Measurements from ENCODE around the gene TEX11.
"Not testable (repeated sequence)": the region's sequence is repeated elsewhere in the genome, so short reads cannot be mapped to it uniquely, and the experiment has no call there.

TEX11 gene

DNA sequence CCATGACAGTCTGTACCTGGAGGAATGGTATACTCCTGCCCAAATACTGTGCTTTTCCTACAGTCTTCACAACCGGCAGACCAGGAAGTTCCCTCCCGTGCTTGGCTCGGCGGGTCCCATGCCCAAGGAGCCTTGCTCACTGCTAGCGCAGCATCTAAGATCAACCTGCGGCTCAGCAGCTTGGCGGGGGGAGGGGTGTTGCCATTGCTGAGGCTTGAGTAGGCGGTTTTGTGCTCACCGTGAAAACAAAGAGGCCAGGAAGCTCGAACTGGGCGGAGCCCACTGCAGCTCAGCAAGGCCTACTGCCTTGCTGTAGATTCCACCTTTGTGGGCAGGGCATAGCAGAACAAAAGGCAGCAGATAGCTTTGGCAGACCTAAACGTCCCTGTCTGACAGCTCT, 152.7 kb downstream of the TEX11 start:
- DNase-seq, result peak; percentile 47 to 54

DNA sequence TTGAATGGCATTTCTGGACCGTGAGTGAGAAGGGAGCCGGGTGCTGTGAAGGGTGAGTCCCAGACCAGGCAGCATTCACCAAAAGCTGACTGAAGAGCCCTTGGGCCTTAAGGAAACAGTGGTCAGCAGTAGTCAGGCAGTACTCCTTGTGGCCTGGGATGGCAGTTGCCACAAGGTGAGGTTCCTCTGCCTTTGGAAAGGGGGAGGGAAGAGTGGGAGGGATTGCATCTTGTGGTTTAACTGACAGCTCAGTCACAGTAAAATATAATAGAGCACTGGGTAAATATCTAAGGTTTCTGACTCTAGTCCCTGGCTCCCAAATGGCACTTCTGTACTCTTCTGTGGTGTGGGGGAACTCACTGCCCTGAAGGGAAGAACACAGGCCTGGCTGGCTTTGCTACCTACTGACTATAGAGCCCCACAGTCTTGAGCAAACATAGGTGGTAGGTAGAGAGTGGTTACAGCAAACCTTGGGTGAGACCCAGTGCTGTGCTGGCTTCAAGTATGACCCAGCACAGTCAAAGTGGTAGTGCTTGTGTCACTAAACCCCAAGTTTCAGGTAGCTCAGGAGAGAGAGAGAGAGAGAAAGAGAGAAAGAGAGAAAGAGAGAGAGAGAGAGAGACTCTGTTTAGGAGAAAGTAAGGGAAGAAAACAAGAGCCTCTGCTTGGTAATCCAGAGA, 154.2 kb downstream of the TEX11 start:
- DNase-seq, result no peak

DNA sequence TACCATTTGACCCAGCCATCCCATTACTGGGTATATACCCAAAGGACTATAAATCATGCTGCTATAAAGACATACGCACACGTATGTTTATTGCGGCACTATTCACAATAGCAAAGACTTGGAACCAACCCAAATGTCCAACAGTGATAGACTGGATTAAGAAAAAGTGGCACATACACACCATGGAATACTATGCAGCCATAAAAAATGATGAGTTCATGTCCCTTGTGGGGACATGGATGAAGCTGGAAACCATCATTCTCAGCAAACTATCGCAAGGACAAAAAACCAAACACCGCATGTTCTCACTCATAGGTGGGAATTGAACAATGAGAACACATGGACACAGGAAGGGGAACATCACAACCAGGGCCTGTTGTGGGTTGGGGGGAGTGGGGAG, 174.7 kb downstream of the TEX11 start:
- DNase-seq, result not testable (repeated sequence)

DNA sequence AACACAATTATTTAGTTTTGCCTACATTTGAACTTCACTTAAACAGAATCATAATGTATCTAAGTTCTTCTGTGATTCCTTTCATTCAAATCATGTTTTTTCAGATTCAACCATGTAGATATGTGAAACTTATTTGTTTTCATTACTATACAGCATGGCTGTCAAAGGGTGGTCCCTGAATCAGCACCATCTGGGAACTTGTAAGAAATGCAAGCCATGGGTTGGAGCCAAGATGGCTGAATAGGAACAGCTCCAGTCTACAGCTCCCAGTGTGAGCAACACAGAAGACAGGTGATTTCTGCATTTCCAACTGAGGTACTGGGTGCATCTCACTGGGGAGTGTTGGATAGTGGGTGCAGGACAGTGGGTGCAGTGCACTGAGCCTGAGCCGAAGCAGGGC, 180.6 kb downstream of the TEX11 start:
- DNase-seq, result not testable (repeated sequence)

DNA sequence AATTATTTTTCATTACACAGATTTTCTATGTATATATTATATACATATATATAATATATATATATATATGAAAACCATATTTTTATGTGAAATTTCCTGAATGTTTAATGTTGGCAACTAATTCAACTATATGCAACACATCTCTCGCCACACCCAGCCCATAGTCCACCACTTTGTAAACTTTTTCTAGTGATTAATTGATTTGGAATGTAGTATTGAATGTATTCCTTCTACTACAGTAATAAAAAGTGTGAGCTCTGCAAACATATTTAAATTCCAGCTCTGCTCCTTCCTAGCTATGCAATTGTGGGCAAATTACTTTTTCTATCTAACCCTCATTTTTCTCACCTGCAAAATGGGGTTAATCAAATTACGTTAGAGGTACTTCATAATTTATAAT, 187.8 kb downstream of the TEX11 start:
- DNase-seq, result no peak

DNA sequence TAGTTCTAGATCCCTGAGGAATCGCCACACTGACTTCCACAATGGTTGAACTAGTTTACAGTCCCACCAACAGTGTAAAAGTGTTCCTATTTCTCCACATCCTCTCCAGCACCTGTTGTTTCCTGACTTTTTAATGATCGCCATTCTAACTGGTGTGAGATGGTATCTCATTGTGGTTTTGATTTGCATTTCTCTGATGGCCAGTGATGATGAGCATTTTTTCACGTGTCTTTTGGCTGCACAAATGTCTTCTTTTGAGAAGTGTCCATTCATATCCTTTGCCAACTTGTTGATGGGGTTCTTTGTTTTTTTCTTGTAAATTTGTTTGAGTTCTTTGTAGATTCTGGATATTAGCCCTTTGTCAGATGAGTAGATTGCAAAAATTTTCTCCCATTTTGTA, 197.2 kb downstream of the TEX11 start:
- DNase-seq, result not testable (repeated sequence)

DNA sequence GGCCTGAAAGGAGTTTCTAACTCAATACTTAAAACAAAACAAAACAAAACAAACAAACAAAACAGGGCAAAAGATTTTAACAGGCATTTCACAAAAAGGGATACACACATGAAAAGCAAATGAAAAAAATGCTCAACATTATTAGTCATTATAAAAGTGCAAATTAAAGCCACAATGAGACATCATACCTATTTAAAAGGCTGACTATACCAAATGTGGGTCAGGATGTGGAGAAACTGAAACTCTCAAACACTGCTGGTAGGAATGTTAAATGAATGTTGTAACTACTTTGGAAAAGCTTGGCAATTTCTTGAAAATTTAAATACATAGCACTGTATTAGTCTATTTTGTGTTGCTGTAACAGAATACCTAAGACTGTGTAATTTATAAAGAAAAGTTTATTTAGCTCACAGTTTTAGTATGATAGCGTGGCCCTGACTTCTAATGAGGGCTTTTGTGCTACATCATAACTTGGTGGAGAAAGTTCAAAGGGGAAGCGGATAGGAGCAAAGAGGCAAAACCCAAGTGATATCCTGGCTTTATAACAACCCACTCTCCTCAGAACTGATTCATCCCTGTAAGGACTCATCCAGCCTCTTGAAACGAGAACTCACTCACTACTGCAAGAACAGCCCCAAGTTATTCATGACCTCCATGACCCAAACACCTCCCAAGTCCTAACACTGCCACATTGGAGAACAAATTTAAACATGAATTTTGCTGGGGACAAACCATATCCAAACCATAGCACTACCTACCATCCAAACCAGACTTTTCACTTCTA, 214.0 kb downstream of the TEX11 start:
- no peak for DNase-seq

DNA sequence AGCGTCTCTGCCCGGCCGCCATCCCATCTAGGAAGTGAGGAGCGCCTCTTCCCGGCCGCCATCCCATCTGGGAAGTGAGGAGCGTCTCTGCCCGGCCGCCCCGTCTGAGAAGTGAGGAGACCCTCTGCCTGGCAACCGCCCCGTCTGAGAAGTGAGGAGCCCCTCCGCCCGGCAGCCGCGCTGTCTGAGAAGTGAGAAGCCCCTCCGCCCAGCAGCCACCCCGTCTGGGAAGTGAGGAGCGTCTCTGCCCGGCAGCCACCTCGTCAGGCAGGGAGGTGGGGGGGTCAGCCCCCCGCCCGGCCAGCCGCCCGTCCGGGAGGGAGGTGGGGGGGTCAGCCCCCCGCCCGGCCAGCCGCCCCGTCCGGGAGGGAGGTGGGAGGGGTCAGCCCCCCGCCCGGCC, 229.1 kb downstream of the TEX11 start:
- DNase-seq, result not testable (repeated sequence)

DNA sequence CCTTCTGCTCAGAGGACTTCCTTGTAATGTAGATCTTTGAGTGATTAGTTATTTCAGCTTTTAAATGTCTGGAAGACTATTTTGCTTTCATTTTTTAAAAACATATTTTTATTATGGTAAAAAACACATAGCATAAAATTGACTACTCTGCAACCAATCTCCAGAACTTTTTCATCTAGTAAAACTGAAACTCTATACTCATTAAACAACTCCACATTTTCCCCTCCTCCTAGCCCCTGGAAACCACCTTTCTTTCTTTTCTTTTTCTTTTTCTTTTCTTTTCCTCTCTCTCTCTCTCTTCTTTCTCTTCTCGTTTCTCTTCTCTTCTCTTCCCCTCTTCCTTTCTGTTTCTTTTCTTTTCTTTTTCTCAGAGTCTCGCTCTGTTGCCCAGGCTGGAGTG, 233.2 kb downstream of the TEX11 start:
- no peak for DNase-seq

DNA sequence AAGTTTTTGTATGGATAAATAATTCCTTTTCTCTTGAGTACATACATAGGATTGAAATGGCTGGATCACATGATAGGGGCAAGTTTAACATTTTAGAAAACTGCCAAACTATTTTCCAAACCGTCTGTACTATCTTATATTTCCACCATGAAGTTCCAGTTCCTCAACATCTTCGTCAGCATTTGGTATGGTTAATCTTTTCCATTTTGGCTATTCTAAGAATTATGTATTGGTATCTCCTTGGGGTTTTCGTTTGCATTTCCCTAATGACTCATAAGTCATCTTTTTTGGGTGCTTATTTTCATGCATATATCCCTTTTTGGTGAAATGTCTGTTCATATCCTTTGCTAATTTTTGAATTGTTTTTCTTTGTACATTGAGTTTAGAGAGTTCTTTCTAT, 236.2 kb downstream of the TEX11 start:
- DNase-seq, result no peak

DNA sequence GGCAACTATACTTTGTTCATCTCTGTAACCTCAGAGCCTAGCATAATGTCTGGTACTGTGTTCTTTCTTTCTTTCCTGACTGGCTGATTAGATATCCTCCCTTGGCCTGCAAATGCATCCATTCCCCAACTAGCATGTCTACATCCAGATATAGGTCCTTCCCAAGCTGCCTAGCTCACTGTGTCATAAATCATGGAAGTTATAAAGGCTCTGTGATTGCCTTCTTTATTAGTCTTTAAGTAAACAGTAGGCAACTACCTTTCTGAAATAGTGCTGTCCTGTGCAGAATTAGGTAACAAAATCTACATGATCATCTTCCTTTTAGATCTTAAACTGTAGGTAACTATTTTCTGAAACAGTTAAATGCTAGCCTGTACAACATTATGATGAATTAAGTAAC, 239.4 kb downstream of the TEX11 start:
- no peak for DNase-seq

DNA sequence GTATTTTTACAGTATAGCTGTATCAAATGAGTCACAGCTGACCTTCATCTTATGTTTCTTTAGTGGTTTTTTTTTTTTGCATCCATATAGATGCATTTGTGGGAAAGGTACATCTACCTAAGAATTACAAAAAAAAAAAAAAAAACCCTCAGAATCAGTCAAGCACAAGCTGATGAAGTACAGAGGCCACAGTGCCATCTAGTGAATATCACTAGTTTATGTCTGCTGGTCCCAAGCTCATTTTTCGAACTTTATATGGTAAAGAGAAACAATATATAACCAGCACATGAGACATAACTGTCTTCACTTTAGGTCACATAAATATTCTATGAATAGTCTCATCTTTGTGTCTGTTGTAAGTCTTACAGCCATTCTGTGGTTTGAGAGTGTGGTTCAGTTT, 243.8 kb downstream of the TEX11 start:
- DNase-seq, result peak in 1 of 2 donors; percentile 17

DNA sequence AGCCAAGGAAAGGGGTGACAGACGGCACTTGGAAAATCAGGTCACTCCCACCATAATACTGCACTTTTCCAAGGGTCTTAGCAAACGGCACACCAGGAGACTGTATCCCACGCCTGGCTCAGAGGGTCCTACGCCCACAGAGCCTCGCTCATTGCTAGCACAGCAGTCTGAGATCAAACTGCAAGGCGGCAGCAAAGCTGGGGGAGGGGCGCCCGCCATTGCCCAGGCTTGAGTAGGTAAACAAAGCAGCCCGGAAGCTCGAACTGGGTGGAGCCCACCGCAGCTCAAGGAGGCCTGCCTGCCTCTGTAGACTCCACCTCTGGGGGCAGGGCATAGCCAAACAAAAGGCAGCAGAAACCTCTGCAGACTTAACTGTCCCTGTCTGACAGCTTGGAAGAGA, 247.4 kb downstream of the TEX11 start:
- DNase-seq, result not testable (repeated sequence)

DNA sequence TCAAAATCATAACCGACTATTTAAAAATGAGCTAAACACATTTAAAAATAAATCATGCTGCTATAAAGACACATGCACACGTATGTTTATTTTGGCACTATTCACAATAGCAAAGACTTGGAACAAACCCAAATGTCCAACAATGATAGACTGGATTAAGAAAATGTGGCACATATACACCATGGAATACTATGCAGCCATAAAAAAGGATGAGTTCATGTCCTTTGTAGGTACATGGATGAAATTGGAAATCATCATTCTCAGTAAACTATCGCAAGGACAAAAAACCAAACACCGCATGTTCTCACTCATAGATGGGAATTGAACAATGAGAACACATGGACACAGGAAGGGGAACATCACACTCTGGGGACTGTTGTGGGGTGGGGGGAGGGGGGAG, 251.0 kb downstream of the TEX11 start:
- not testable (repeated sequence) for DNase-seq

DNA sequence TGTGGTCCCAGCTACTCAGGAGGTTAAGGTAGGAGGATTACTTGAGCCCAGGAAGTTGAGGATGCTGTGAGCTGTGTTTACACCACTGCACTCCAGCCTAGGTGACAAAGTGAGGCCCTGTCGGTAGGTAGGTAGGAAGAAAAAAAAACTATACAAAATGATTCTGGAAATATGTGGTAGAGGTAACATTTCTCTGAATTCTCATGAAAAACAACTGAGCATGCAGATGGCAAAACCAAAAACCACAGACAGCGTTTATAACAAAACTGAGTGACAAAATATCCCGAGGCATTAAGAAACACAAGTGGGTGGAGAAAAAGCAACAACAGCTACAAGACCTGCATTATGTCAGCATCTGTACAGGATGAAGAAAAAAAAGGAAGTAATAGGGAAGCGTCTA, 252.2 kb downstream of the TEX11 start:
- DNase-seq, result no peak

DNA sequence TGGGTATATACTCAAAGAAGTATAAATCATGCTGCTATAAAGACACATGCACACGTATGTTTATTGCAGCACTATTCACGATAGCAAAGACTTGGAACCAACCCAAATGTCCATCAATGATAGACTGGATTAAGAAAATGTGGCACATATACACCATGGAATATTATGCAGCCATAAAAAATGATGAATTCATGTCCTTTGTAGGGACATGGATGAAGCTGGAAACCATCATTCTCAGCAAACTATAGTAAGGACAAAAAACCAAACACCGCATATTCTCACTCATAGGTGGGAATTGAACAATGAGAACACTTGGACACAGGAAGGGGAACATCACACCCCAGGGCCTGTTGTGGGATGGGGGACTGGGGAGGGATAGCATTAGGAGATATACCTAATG, 260.6 kb downstream of the TEX11 start:
- not testable (repeated sequence) for DNase-seq

DNA sequence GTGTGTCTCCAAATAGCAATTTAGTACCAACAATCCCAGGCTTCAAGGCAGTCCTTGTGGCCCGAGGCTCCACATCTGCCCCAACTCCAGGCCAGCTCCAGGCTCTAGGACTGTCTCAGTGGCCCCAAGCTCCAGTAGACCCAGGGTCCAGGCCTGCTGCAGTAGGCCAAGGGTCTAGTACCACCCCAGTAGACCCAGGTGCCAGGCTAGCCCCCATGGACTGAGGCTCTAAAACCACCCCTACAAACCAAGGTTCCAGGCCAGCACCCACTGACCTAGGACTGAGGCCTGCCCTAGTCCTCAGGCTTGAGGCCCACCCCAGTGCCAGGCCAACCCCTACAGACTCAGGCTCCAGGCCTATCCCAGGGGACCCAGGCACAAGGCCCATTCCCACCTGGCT, 272.3 kb downstream of the TEX11 start:
- no peak for DNase-seq

DNA sequence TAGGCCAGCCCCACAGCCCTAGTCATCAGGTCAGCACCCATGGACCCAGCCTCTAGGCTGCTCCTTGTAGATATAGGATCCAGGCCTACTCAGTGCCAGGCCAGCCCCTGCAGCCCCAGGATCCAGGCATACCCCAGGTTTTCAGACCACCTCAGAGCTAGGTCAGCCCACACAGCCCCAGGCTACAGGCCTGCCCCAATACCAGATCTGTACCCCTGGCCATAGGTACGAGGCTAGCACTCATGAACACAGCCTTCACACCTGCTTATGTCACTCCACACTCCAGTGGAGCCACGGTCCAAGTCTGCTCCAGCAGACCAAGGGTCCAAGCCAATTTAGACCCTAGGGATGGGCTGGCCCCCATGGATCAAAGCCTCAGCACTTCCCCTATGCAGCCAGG, 272.8 kb downstream of the TEX11 start:
- DNase-seq, result no peak

DNA sequence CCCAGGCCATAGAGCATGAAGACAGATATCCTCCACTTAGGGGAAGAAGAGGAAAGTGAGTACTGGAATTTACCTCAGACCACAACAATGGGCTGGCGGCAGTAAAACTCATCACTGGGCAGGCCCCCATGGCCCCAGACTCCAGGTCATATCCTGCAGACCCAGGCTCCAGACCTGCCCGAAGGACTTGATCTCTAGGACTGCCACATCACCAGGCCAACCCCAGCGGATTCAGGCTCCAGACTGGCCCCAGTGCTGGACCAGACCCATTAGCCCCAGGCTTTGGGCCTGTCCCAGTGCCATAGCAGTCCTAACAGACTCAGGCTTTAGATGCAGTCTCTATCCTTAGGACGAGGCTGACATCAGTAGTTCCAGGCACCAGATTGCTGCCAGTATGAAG, 273.3 kb downstream of the TEX11 start:
- no peak for DNase-seq

DNA sequence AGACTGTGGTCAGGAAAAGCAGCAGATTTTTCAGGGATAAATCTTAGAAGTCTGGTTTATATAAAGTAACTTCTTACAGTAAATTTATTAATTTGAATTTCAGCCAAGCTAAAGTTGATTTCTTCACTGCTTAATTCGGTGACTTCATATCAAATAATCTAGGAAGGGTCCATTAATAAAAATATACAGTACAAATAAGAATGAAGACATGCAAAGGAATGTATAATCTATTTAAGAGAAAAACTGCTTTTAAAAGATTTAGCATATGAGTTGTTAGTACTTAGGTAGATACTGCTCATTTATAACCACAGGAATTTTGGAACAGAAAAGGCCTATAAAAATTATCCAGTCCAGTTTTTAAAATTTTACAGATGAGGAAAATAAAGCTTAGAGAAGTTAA, 286.8 kb downstream of the TEX11 start:
- DNase-seq, result no peak

DNA sequence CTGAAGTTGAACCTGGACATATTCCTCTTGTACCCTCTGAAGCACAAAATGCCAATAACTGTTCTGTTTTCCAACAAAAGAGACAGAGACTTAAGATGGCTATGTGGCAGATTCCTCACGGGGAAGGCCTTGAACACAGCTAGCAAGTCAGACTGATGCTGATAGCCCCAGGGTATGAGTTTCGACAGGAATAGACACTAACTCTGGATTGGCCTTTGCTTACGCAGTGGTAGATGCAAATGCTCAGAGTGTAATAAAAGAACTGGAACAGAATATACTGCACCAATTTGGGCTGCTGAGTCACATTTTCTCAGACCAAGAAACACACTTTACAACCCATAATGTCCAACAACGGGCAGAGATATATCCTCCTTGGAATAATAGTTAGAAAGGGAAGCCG, 290.0 kb downstream of the TEX11 start:
- no peak for DNase-seq

DNA sequence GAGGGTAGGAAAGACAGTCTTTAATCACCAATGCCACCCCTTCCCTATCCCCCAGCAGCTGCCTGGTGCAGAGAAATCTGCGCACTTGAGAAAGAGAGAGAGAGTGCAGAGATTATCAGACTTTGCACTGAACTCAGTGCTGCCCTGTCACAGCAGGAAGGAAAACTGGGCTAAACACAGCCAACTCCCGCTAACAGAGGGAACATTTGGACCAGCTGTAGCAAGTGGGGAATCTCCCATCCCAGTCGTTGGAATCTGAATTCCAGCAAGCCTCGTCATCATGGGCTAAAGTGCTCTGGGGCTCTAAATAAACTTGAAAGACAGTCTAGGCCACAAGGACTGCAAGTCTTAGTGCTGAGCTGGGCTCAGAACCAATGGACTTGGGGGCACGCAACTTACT, 295.2 kb downstream of the TEX11 start:
- DNase-seq, result no peak

DNA sequence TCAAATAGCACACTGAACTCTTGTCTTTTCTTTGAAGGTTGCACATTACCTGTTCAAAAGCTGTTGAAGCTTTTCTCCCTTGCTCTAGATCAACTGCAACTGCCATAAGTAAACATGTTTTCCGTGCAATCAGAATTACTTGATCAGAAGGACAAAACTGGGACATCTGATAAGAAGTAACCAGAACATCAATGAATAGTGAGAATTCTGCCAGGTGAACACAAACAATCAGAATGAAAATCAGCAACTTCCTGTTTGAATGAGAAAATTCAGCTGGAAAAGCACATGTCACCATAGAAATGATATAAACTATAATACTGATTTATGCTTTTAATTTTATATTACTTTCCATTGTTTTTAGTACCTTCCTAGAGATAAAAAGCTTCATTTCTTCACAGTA, 303.2 kb downstream of the TEX11 start:
- no peak for DNase-seq

DNA sequence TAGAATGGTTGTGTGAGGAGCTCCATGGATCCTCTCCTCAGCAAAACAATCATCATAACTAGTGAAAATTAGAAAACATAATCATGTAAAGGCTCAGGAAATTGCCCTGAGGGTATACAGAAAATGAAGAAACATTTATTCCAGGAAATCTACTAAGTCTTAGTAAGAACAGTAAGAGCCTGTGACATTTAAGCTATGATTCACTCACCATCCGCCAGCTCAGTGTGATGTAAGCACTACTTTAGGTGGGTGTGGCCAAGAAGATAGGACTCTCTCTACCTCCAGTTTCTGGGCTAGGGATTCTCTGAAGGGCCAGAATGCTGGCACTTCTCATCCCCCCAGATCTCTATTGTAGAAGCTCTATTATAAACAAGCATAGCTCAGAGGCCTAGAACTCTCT, 316.4 kb downstream of the TEX11 start:
- no peak for DNase-seq

DNA sequence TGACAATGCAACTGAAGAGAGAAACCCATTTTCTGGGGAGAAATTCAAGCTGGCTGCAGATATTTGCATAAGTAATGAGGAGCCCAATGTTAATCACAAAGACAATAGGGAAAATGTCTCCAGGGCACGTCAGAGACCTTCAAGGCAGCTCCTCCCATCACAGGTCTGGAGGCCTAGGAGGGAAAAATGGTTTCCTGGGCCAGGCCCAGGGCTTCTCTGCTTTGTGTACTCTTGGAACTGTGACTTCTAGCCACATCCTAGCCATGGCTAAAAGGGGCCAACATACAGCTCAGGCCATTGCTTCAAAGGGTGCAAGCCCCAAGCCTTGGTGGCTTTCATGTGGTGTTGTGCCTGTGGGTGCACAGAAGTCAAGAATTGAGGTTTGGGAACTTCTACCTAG, 321.4 kb downstream of the TEX11 start:
- DNase-seq, result not testable (repeated sequence)
